PC-3 (cell line): ENCODE measurements around the gene RIPOR2. TPM values are rescaled to one million over a fixed set of nuclear protein-coding genes. Genes with fewer than 3 reads are reported as not detected.
A peak's percentile ranks its signal among the peaks of the same experiment; 100 is the strongest.

Experiments used
- ATAC-seq: fragments of 200-7000 bp; cut with Tn5 transposase; 2 replicates; pipeline ENCODE4 v1.9.1; 2020; ENCODE audit warnings: mild to moderate bottlenecking, moderate library complexity
- BruUV-seq: library from RNA; stranded (reverse); fragments of 400-500 nt; replicated peaks from 2 replicates; lab custom pipeline; 2021; lab: Mats Ljungman, UMichigan
- CTCF ChIA-PET: fragments of 300-600 bp; sonication (Branson Sonifier 250); formaldehyde crosslinking; loops from one replicate; lab custom pipeline; 2022; ENCODE audit warnings: antibody characterized with exemption; lab: Charles Lee
- POLR2A ChIA-PET: fragments of 300-600 bp; sonication (Branson Sonifier 250); formaldehyde crosslinking; loops from one replicate; lab custom pipeline; 2022; ENCODE audit warnings: antibody characterized with exemption; ENCODE audit not compliant: unreplicated experiment; lab: Charles Lee
- DNase-seq: peaks from one replicate; pipeline ENCODE4 v3.0.0-alpha.2; 2015
- H2AFZ ChIP-seq: fragments of 300-600 bp; sonication (generic); 2 replicates; pipeline ENCODE4 v1.6.0; 2016; ENCODE audit warnings: antibody characterized with exemption, low read length
- H3F3A ChIP-seq: fragments of 300-600 bp; sonication (generic); one replicate; pipeline ENCODE4 v1.6.0; 2017; ENCODE audit warnings: antibody characterized with exemption, low read length, control low read depth, mild to moderate bottlenecking; ENCODE audit not compliant: unreplicated experiment
- H3K27ac ChIP-seq: fragments of 300-600 bp; sonication (generic); 2 replicates; pipeline ENCODE4 v1.5.1; 2016; ENCODE audit warnings: mild to moderate bottlenecking, low read length
- H3K27me3 ChIP-seq: fragments of 300-600 bp; sonication (generic); 2 replicates; pipeline ENCODE4 v1.6.1; 2016; ENCODE audit warnings: low read length, mixed read lengths
- H3K36me3 ChIP-seq: fragments of 300-600 bp; sonication (generic); 2 replicates; pipeline ENCODE4 v1.6.1; 2016; ENCODE audit warnings: low read depth, mixed run types, low read length, mixed read lengths
- H3K4me1 ChIP-seq: fragments of 300-600 bp; sonication (generic); 2 replicates; pipeline ENCODE4 v1.5.1; 2016; ENCODE audit warnings: low read length; ENCODE audit not compliant: insufficient read depth
- H3K4me2 ChIP-seq: fragments of 300-600 bp; sonication (generic); 2 replicates; pipeline ENCODE4 v1.6.0; 2016; ENCODE audit warnings: low read length
- H3K4me3 ChIP-seq: fragments of 300-600 bp; sonication (generic); 2 replicates; pipeline ENCODE4 v1.5.1; 2016; ENCODE audit warnings: mild to moderate bottlenecking, low read length, mixed read lengths
- H3K79me2 ChIP-seq: fragments of 300-600 bp; sonication (generic); 2 replicates; pipeline ENCODE4 v1.6.1; 2017; ENCODE audit warnings: low read length, mixed read lengths
- H3K9ac ChIP-seq: fragments of 300-600 bp; sonication (generic); 2 replicates; pipeline ENCODE4 v1.6.0; 2016; ENCODE audit warnings: mild to moderate bottlenecking, low read length
- H3K9me2 ChIP-seq: fragments of 300-600 bp; sonication (generic); replicated peaks from 2 replicates; pipeline ENCODE4 v1.6.1; 2016; ENCODE audit warnings: mixed run types, low read length, mixed read lengths
- H3K9me3 ChIP-seq: fragments of 300-600 bp; sonication (generic); 2 replicates; pipeline ENCODE4 v1.6.1; 2016; ENCODE audit warnings: low read length, mixed read lengths
- H4K20me1 ChIP-seq: fragments of 300-600 bp; sonication (generic); 2 replicates; pipeline ENCODE4 v1.6.1; 2016; ENCODE audit warnings: low read length, mixed read lengths
- CTCF ChIP-seq: fragments of 300-600 bp; sonication (generic); conservative IDR thresholded peaks from 2 replicates; pipeline ENCODE4 v1.5.1; 2017; ENCODE audit warnings: antibody characterized with exemption, low read depth, mild to moderate bottlenecking, low read length
- EZH2 ChIP-seq: fragments of 300-600 bp; sonication (generic); IDR thresholded peaks from one replicate; pipeline ENCODE4 v1.6.1; 2017; ENCODE audit warnings: antibody characterized with exemption, mild to moderate bottlenecking, low read length; ENCODE audit not compliant: unreplicated experiment
- EZH2phosphoT487 ChIP-seq: fragments of 300-600 bp; sonication (generic); IDR thresholded peaks from 2 replicates; pipeline ENCODE4 v1.6.1; 2018; ENCODE audit warnings: mild to moderate bottlenecking, antibody characterized with exemption, low read length, borderline replicate concordance
- intact Hi-C: fragments of 100-400 bp; cut with micrococcal nuclease; formaldehyde crosslinking; loops from 2 replicates; pipeline ENCODE4 v1.9.0; 2023
- total RNA-seq: library from RNA; depleted of rRNA; stranded (reverse); fragments of >200 nt; gene quantifications from 2 replicates; pipeline ENCODE4 v1.2.3, GENCODE V29; 2014

Gene RIPOR2
- total RNA-seq, 1 experiment from 2014 or later = 0.44 TPM

DNA sequence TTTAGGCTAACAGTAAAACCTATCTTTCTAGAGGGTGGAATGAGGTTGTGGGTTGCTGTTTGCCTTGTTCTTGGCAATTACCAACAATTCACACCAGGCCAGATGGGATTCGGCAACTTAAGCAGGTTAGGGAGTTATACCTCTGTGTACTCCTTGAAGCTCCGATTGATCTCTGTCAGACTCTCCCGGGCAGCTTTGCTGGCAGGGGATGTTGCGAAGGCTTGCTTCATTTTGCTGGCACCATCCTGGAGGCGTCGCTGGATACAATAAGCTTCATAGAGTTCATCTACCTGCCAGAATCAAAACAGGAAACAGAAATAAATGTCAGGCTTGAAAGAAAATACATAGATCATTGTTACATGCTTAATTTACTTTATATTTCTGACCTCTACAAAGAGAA, 70.6 kb downstream of the RIPOR2 start:
- Histone ChIP-seq H3K27ac (no peak overlapping the region), H2AFZ (no peak overlapping the region)
- BruUV-seq = no TSS peak

DNA sequence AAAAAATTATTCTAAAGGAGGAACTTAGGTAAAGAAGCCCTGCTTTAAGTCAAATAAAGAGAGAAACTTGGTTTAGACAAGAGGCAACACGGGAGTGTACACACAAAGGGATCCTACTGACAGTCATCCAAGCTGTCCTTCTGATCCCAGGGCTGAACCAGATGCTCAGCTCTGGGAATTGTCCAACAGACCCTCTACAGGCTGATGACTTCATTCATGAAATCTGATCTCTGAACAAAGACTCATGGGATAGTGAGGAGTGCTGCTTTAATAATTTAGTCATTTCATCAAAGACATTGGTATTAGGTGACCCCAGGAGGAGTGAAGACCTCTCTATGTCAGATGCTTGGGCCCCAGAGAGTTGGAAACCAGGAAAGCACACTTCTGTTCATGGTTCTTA, 71.4 kb downstream of the RIPOR2 start:
- no peak overlapping the region for H3K4me2 ChIP-seq
- H2AFZ ChIP-seq = no peak overlapping the region
- no TSS peak for BruUV-seq
- ChIA-PET POLR2A (no interaction called here), CTCF (no interaction called here)
- H3K9ac ChIP-seq = no peak overlapping the region
- DNase-seq (peak; percentile 29), ATAC-seq (no peak)
- H3K36me3 ChIP-seq = no peaks in the 10 kb centered on the region
- H3K9me2 ChIP-seq = no peaks in the 10 kb centered on the region
- no peaks in the 10 kb centered on the region for H3K9me3 ChIP-seq
- no peaks in the 10 kb centered on the region for H3F3A ChIP-seq
- no peak overlapping the region for H3K27ac ChIP-seq
- no peaks in the 10 kb centered on the region for H3K79me2 ChIP-seq
- H4K20me1 ChIP-seq = no peaks in the 10 kb centered on the region
- intact Hi-C loops = no loop called here
- no peaks in the 10 kb centered on the region for H3K4me1 ChIP-seq
- TF ChIP-seq EZH2phosphoT487 (no peak), CTCF (no peak), EZH2 (no peak)
- no peak overlapping the region for H3K4me3 ChIP-seq
- no peaks in the 10 kb centered on the region for H3K27me3 ChIP-seq

More for the DNA sequence above, 70.6 kb downstream of the RIPOR2 start:
- TF ChIP-seq EZH2 (no peak), CTCF (no peak), EZH2phosphoT487 (no peak)
- ATAC-seq (no peak), DNase-seq (no peak)
- H3K4me3 ChIP-seq = no peak overlapping the region
- intact Hi-C loops = no loop called here
- POLR2A ChIA-PET = no interaction called here
- CTCF ChIA-PET = no interaction called here
- H3K27me3 ChIP-seq = no peaks in the 10 kb centered on the region
- H3K9me2 ChIP-seq = no peaks in the 10 kb centered on the region
- no peaks in the 10 kb centered on the region for H4K20me1 ChIP-seq
- no peaks in the 10 kb centered on the region for H3K79me2 ChIP-seq
- H3K4me2 ChIP-seq = no peak overlapping the region
- H3K9me3 ChIP-seq = no peaks in the 10 kb centered on the region
- H3K9ac ChIP-seq = no peak overlapping the region
- H3K36me3 ChIP-seq = no peaks in the 10 kb centered on the region
- H3K4me1 ChIP-seq = no peaks in the 10 kb centered on the region
- no peaks in the 10 kb centered on the region for H3F3A ChIP-seq

- ATAC-seq (no peak), DNase-seq (no peak)
- ChIA-PET POLR2A (no interaction called here), CTCF (no interaction called here)
- Histone ChIP-seq H3K9me3 (no peaks in the 10 kb centered on the region), H3K9me2 (no peaks in the 10 kb centered on the region), H3K27ac (no peak overlapping the region), H3K4me1 (peaks cover 17% of the 10 kb centered on the region), H3K4me3 (no peak overlapping the region), H3K79me2 (no peaks in the 10 kb centered on the region), H3K27me3 (no peaks in the 10 kb centered on the region), H2AFZ (no peak overlapping the region), H3K36me3 (no peaks in the 10 kb centered on the region), H3K4me2 (no peak overlapping the region), H4K20me1 (no peaks in the 10 kb centered on the region), H3K9ac (no peak overlapping the region), H3F3A (no peaks in the 10 kb centered on the region)
- intact Hi-C loops = no loop called here
- TF ChIP-seq EZH2phosphoT487 (no peak), EZH2 (no peak), CTCF (no peak)
- no TSS peak for BruUV-seq
These were observed 73.8 kb downstream of the RIPOR2 start for GRCh38 chr6:24861934-24862333.
